Measurements from ENCODE around the gene INMT. TPM values are rescaled to one million over a fixed set of nuclear protein-coding genes. Genes with fewer than 3 reads are reported as not detected.

INMT gene
- total RNA-seq, 1 donor from 2014 or later = 0.09 TPM

DNA sequence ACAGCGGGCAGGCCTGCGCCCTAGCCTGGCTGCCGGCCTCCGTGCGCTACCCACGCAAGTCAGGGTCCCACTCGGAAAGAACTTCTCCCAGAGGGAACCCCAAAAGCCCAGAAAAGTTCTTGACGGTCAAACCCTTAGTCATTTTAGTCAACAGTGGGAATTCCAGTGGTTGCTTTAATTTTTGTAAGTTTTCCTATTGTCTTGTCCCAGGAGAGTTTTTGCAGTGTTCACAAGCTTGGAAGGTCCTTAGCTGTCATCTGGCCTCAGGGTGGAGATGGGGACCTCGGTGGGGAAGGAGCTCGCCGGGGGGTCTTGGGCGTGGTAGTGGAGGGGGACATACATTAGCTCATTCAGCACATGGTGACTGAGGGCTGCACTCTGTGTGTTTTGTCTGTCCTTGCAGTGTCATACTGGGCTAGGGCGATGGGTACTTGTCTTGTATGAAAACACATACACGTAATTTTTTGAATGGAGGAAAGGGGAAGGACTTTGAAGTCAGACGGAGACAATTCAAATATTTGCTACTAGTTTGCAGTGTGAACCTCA lies 20.0 kb downstream of the INMT start:
- Histone ChIP-seq H4K20me1 (ENCODE audit: insufficient read depth, low read length) (peaks cover 24% of the 10 kb centered on the region), H3K79me2 (ENCODE audit: insufficient read depth, low read length) (no peaks in the 10 kb centered on the region), H3K4me1 (ENCODE audit: insufficient read depth, low read length) (peaks cover 8% of the 10 kb centered on the region), H3K27ac (ENCODE audit: low read depth, low read length) (peak overlapping the region; percentile 65), H3K36me3 (ENCODE audit: insufficient read depth, low read length) (no peaks in the 10 kb centered on the region), H2AFZ (ENCODE audit: low read depth, low read length) (peak overlapping the region; percentile 95), H3K4me3 (ENCODE audit: insufficient read depth, low read depth, low read length) (peak overlapping the region; percentile 85), H3K9me3 (ENCODE audit: insufficient read depth, low read depth, low read length) (no peaks in the 10 kb centered on the region), H3K4me2 (ENCODE audit: low read length) (peak overlapping the region; percentile 94), H3K27me3 (ENCODE audit: insufficient read depth, low read length) (no peaks in the 10 kb centered on the region), H3K9ac (ENCODE audit: low read length) (peak overlapping the region; percentile 87)
- TF ChIP-seq EZH2 (IDR thresholded peaks at IDR 0.05; ENCODE audit: insufficient read depth, low read length) = no peak
- TF ChIP-seq, protein P1, sequence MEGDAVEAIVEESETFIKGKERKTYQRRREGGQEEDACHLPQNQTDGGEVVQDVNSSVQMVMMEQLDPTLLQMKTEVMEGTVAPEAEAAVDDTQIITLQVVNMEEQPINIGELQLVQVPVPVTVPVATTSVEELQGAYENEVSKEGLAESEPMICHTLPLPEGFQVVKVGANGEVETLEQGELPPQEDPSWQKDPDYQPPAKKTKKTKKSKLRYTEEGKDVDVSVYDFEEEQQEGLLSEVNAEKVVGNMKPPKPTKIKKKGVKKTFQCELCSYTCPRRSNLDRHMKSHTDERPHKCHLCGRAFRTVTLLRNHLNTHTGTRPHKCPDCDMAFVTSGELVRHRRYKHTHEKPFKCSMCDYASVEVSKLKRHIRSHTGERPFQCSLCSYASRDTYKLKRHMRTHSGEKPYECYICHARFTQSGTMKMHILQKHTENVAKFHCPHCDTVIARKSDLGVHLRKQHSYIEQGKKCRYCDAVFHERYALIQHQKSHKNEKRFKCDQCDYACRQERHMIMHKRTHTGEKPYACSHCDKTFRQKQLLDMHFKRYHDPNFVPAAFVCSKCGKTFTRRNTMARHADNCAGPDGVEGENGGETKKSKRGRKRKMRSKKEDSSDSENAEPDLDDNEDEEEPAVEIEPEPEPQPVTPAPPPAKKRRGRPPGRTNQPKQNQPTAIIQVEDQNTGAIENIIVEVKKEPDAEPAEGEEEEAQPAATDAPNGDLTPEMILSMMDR (IDR thresholded peaks at IDR 0.05; ENCODE audit: insufficient read depth, low read depth, low read length) = no peak
- H3K27ac Mint-ChIP-seq (ENCODE audit: unreplicated experiment) = peak overlapping the region; percentile 6
- H3K4me1 Mint-ChIP-seq (ENCODE audit: low read depth, unreplicated experiment) = peaks cover 4% of the 10 kb centered on the region
- peak; percentile 50 for FAIRE-seq
- peak overlapping the region; percentile 86 for H3K4me3 Mint-ChIP-seq (ENCODE audit: unreplicated experiment)
- no peak for DNase-seq (ENCODE audit: low read depth)
- peaks cover 1% of the 10 kb centered on the region for H3K27me3 Mint-ChIP-seq (ENCODE audit: low read depth, unreplicated experiment)
- H3K36me3 Mint-ChIP-seq (ENCODE audit: low read depth, unreplicated experiment) = no peaks in the 10 kb centered on the region
- H3K9me3 Mint-ChIP-seq (ENCODE audit: unreplicated experiment) = no peaks in the 10 kb centered on the region

DNA sequence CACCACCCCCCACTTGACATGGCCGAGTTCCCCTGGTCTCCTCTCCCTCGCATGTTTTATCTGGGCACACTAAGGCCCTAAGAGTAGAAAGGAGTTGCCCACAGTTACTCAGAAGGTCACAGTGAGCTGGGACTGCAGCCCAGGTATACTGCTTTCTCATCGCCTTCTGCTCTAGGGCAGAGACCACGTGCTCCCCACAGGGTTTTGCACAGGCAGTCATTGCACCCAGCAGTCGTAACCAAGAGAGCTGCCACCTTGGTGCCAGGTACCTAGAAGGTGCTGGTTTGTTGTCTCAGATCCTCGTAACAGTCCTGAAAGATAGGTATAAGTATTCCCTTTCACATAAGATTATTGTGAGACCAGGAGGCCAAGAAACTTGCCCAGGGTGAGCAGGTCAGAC lies 21.0 kb downstream of the INMT start:
- Histone ChIP-seq H4K20me1 (ENCODE audit: insufficient read depth, low read length) (peaks cover 24% of the 10 kb centered on the region), H3K27ac (ENCODE audit: low read depth, low read length) (no peak overlapping the region), H3K79me2 (ENCODE audit: insufficient read depth, low read length) (no peaks in the 10 kb centered on the region), H2AFZ (ENCODE audit: low read depth, low read length) (no peak overlapping the region), H3K9ac (ENCODE audit: low read length) (no peak overlapping the region), H3K36me3 (ENCODE audit: insufficient read depth, low read length) (no peaks in the 10 kb centered on the region), H3K27me3 (ENCODE audit: insufficient read depth, low read length) (no peaks in the 10 kb centered on the region), H3K9me3 (ENCODE audit: insufficient read depth, low read depth, low read length) (no peaks in the 10 kb centered on the region), H3K4me2 (ENCODE audit: low read length) (no peak overlapping the region), H3K4me3 (ENCODE audit: insufficient read depth, low read depth, low read length) (no peak overlapping the region), H3K4me1 (ENCODE audit: insufficient read depth, low read length) (peaks cover 8% of the 10 kb centered on the region)
- FAIRE-seq (no peak), DNase-seq (ENCODE audit: low read depth) (no peak)
- no peaks in the 10 kb centered on the region for H3K36me3 Mint-ChIP-seq (ENCODE audit: low read depth, unreplicated experiment)
- H3K9me3 Mint-ChIP-seq (ENCODE audit: unreplicated experiment) = no peaks in the 10 kb centered on the region
- peaks cover 1% of the 10 kb centered on the region for H3K27me3 Mint-ChIP-seq (ENCODE audit: low read depth, unreplicated experiment)
- H3K27ac Mint-ChIP-seq (ENCODE audit: unreplicated experiment) = no peak overlapping the region
- TF ChIP-seq EZH2 (IDR thresholded peaks at IDR 0.05; ENCODE audit: insufficient read depth, low read length) = no peak
- TF ChIP-seq, protein P1 (IDR thresholded peaks at IDR 0.05; ENCODE audit: insufficient read depth, low read depth, low read length) = no peak
- peaks cover 4% of the 10 kb centered on the region for H3K4me1 Mint-ChIP-seq (ENCODE audit: low read depth, unreplicated experiment)
- H3K4me3 Mint-ChIP-seq (ENCODE audit: unreplicated experiment) = no peak overlapping the region

DNA sequence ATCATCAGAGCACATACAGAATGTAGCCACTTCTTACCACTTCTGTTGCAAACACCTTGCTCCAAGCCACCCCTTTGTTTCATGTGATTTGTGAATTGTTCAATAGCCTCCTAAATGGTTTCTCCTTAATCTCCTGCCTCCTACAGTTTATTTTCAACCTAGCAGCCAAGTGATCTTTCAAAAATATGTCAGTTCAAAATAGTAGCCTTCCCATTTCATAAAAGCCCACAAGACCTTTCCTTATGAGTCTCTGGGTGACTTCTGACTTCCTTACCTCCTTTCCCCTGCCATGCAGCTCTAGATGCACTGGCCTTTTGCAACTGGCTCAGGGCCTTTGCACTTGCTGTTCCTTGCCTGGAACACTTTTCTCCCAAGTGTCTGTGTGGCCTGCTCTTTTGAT lies 24.1 kb downstream of the INMT start:
- no peaks in the 10 kb centered on the region for H3K9me3 Mint-ChIP-seq (ENCODE audit: unreplicated experiment)
- H3K79me2 ChIP-seq (ENCODE audit: insufficient read depth, low read length) = no peaks in the 10 kb centered on the region
- H2AFZ ChIP-seq (ENCODE audit: low read depth, low read length) = no peak overlapping the region
- no peaks in the 10 kb centered on the region for H3K36me3 ChIP-seq (ENCODE audit: insufficient read depth, low read length)
- no peak overlapping the region for H3K27ac Mint-ChIP-seq (ENCODE audit: unreplicated experiment)
- DNase-seq (ENCODE audit: low read depth) (no peak), FAIRE-seq (no peak)
- H4K20me1 ChIP-seq (ENCODE audit: insufficient read depth, low read length) = peaks cover 24% of the 10 kb centered on the region
- TF ChIP-seq, protein P1 (IDR thresholded peaks at IDR 0.05; ENCODE audit: insufficient read depth, low read depth, low read length) = no peak
- no peak for TF ChIP-seq EZH2 (IDR thresholded peaks at IDR 0.05; ENCODE audit: insufficient read depth, low read length)
- peaks cover 4% of the 10 kb centered on the region for H3K4me1 Mint-ChIP-seq (ENCODE audit: low read depth, unreplicated experiment)
- no peaks in the 10 kb centered on the region for H3K36me3 Mint-ChIP-seq (ENCODE audit: low read depth, unreplicated experiment)
- no peak overlapping the region for H3K4me3 ChIP-seq (ENCODE audit: insufficient read depth, low read depth, low read length)
- H3K4me3 Mint-ChIP-seq (ENCODE audit: unreplicated experiment) = no peak overlapping the region
- H3K4me2 ChIP-seq (ENCODE audit: low read length) = no peak overlapping the region
- H3K27me3 Mint-ChIP-seq (ENCODE audit: low read depth, unreplicated experiment) = no peaks in the 10 kb centered on the region
- no peak overlapping the region for H3K27ac ChIP-seq (ENCODE audit: low read depth, low read length)
- H3K4me1 ChIP-seq (ENCODE audit: insufficient read depth, low read length) = peaks cover 5% of the 10 kb centered on the region
- H3K9ac ChIP-seq (ENCODE audit: low read length) = no peak overlapping the region
- H3K9me3 ChIP-seq (ENCODE audit: insufficient read depth, low read depth, low read length) = no peaks in the 10 kb centered on the region
- no peaks in the 10 kb centered on the region for H3K27me3 ChIP-seq (ENCODE audit: insufficient read depth, low read length)

Measured in astrocyte (in vitro differentiated cells and primary cell).